ENCODE measurements around the gene PIBF1.
A peak's percentile ranks its signal among the peaks of the same experiment; 100 is the strongest.
"Not testable (repeated sequence)": the region's sequence is repeated elsewhere in the genome, so short reads cannot be mapped to it uniquely, and the experiment has no call there.

Gene PIBF1

GRCh38 chr13:72781451-72782439 is at the start of gene PIBF1, which contains the start of gene DIS3:
Gene PIBF1 (plus strand): TSS chr13:72782133. CDS start chr13:72783470, 1,337 bp downstream.
Gene DIS3 (minus strand): TSS chr13:72781900. CDS start chr13:72781832, 68 bp downstream.
- DNase-seq: peak; percentile 94

- DNase-seq: no peak
Measured at GRCh38 chr13:72737033-72737432, 44.9 kb upstream of the PIBF1 start.

GRCh38 chr13:72740015-72740414 is 41.9 kb upstream of the PIBF1 start:
- DNase-seq: no peak

GRCh38 chr13:72745260-72745659 is 36.7 kb upstream of the PIBF1 start:
- DNase-seq: no peak

GRCh38 chr13:72751220-72751619 is 30.7 kb upstream of the PIBF1 start:
- no peak for DNase-seq

- no peak for DNase-seq
Measured at GRCh38 chr13:72754111-72754510, 27.8 kb upstream of the PIBF1 start.

- no peak for DNase-seq
Measured at GRCh38 chr13:72757792-72758535, 24.0 kb upstream of the PIBF1 start.

GRCh38 chr13:72760189-72760588 is 21.7 kb upstream of the PIBF1 start:
- no peak for DNase-seq

- DNase-seq: no peak
Measured at GRCh38 chr13:72763411-72763810, 18.5 kb upstream of the PIBF1 start.

- no peak for DNase-seq
Measured at GRCh38 chr13:72774019-72774418, 7.9 kb upstream of the PIBF1 start.

GRCh38 chr13:72782717-72783116 is 784 bp downstream of the PIBF1 start:
- DNase-seq: peak; percentile 25

GRCh38 chr13:72784679-72785078 is 2.7 kb downstream of the PIBF1 start:
- DNase-seq: not testable (repeated sequence)

- no peak for DNase-seq
Measured at GRCh38 chr13:72788831-72789230, 6.9 kb downstream of the PIBF1 start.

GRCh38 chr13:72792640-72793039 is 10.7 kb downstream of the PIBF1 start:
- DNase-seq: no peak

- no peak for DNase-seq
Measured at GRCh38 chr13:72798817-72799216, 16.9 kb downstream of the PIBF1 start.

GRCh38 chr13:72804301-72804700 is 22.4 kb downstream of the PIBF1 start:
- DNase-seq: no peak

GRCh38 chr13:72805676-72806346 is 23.9 kb downstream of the PIBF1 start:
- DNase-seq: no peak

- not testable (repeated sequence) for DNase-seq
Measured at GRCh38 chr13:72806514-72806913, 24.6 kb downstream of the PIBF1 start.

- DNase-seq: peak; percentile 11
Measured at GRCh38 chr13:72808917-72809500, 27.1 kb downstream of the PIBF1 start.

- no peak for DNase-seq
Measured at GRCh38 chr13:72820156-72820897, 38.4 kb downstream of the PIBF1 start.

- no peak for DNase-seq
Measured at GRCh38 chr13:72820898-72821279, 39.0 kb downstream of the PIBF1 start.

GRCh38 chr13:72823081-72823480 is 41.1 kb downstream of the PIBF1 start:
- DNase-seq: no peak

Measured in NCI-H748 treated with DMSO at 0.1 percent for 48 hours (cell line).